Mucosa of rectum (tissue), 2 donors: Measurements from ENCODE around the gene TPP1.

Experiments used
- H3K27ac ChIP-seq, 2 donors: one replicate each; pipeline ENCODE4 v1.7.0; 2013; ENCODE audit warnings: inconsistent platforms in 2 of 2, low read depth in 2 of 2, low read length in 2 of 2
- H3K27me3 ChIP-seq, 2 donors: one replicate each; pipeline ENCODE4 v1.7.0; 2013; ENCODE audit warnings: low read length in 2 of 2; ENCODE audit not compliant: control insufficient read depth in 2 of 2, insufficient read depth in 2 of 2
- H3K36me3 ChIP-seq, 2 donors: one replicate each; pipeline ENCODE4 v1.7.0; 2013; ENCODE audit warnings: low read length in 2 of 2; ENCODE audit not compliant: control insufficient read depth in 2 of 2, insufficient read depth in 2 of 2
- H3K4me1 ChIP-seq, 2 donors: one replicate each; pipeline ENCODE4 v1.7.0; 2013; ENCODE audit warnings: low read length in 2 of 2, mild to moderate bottlenecking in 1 of 2; ENCODE audit not compliant: control insufficient read depth in 2 of 2, insufficient read depth in 2 of 2
- H3K4me3 ChIP-seq, 2 donors: one replicate each; pipeline ENCODE4 v1.7.0; 2013; ENCODE audit warnings: low read length in 2 of 2
- H3K9ac ChIP-seq, 2 donors: one replicate each; pipeline ENCODE4 v1.7.0; 2013; ENCODE audit warnings: low read length in 2 of 2, low read depth in 1 of 2, mild to moderate bottlenecking in 1 of 2
- H3K9me3 ChIP-seq, 2 donors: one replicate each; pipeline ENCODE4 v1.7.0; 2013; ENCODE audit warnings: low read length in 2 of 2; ENCODE audit not compliant: control insufficient read depth in 2 of 2
- donor health status: healthy.
- donor health status: Normal muscosa, but diverticular disease.

TPP1 gene

GRCh38 chr11:6637871-6638270, 18.6 kb upstream of the TPP1 start:
- Histone ChIP-seq H3K27me3 (no peaks in the 10 kb centered on the region), H3K4me3 (no peak overlapping the region), H3K9me3 (no peaks in the 10 kb centered on the region), H3K4me1 (peaks cover 14 to 19% of the 10 kb centered on the region in 2 donors), H3K27ac (no peak overlapping the region), H3K36me3 (peaks cover 0 to 2% of the 10 kb centered on the region in 2 donors), H3K9ac (no peak overlapping the region)

- no peak overlapping the region for H3K4me3 ChIP-seq
- H3K9me3 ChIP-seq = no peaks in the 10 kb centered on the region
- peaks cover 14 to 19% of the 10 kb centered on the region in 2 donors for H3K4me1 ChIP-seq
- H3K36me3 ChIP-seq = peaks cover 0 to 3% of the 10 kb centered on the region in 2 donors
- H3K9ac ChIP-seq = no peak overlapping the region
- no peaks in the 10 kb centered on the region for H3K27me3 ChIP-seq
- no peak overlapping the region for H3K27ac ChIP-seq
Measured at GRCh38 chr11:6636480-6636879, 17.3 kb upstream of the TPP1 start.

- H3K27me3 ChIP-seq = no peaks in the 10 kb centered on the region
- peak overlapping the region in 1 of 2 donors; percentile 2 for H3K9ac ChIP-seq
- peaks cover 0 to 3% of the 10 kb centered on the region in 2 donors for H3K36me3 ChIP-seq
- peaks cover 14 to 19% of the 10 kb centered on the region in 2 donors for H3K4me1 ChIP-seq
- H3K9me3 ChIP-seq = no peaks in the 10 kb centered on the region
- H3K27ac ChIP-seq = peak overlapping the region; percentile 44 to 49
- no peak overlapping the region for H3K4me3 ChIP-seq
Measured at GRCh38 chr11:6635082-6635932, 16.1 kb upstream of the TPP1 start.

- Histone ChIP-seq H3K36me3 (peaks cover 0 to 3% of the 10 kb centered on the region in 2 donors), H3K27ac (no peak overlapping the region), H3K27me3 (no peaks in the 10 kb centered on the region), H3K9me3 (no peaks in the 10 kb centered on the region), H3K4me3 (no peak overlapping the region), H3K4me1 (peaks cover 14 to 19% of the 10 kb centered on the region in 2 donors), H3K9ac (peak overlapping the region in 1 of 2 donors; percentile 2)
Measured at GRCh38 chr11:6634534-6634933, 15.3 kb upstream of the TPP1 start.

- Histone ChIP-seq H3K9ac (no peak overlapping the region), H3K27me3 (no peaks in the 10 kb centered on the region), H3K9me3 (no peaks in the 10 kb centered on the region), H3K4me1 (peaks cover 14 to 19% of the 10 kb centered on the region in 2 donors), H3K4me3 (no peak overlapping the region), H3K36me3 (peaks cover 0 to 7% of the 10 kb centered on the region in 2 donors), H3K27ac (no peak overlapping the region)
Measured at GRCh38 chr11:6633422-6634408, 14.5 kb upstream of the TPP1 start.

- no peak overlapping the region for H3K27ac ChIP-seq
- no peak overlapping the region for H3K9ac ChIP-seq
- H3K4me1 ChIP-seq = peaks cover 12 to 14% of the 10 kb centered on the region in 2 donors
- H3K9me3 ChIP-seq = no peaks in the 10 kb centered on the region
- no peak overlapping the region for H3K4me3 ChIP-seq
- no peaks in the 10 kb centered on the region for H3K27me3 ChIP-seq
- peaks cover 0 to 10% of the 10 kb centered on the region in 2 donors for H3K36me3 ChIP-seq
Measured at GRCh38 chr11:6632116-6633073, 13.2 kb upstream of the TPP1 start.

- Histone ChIP-seq H3K27ac (no peak overlapping the region), H3K4me3 (no peak overlapping the region), H3K9me3 (no peaks in the 10 kb centered on the region), H3K36me3 (peaks cover 0 to 10% of the 10 kb centered on the region in 2 donors), H3K27me3 (no peaks in the 10 kb centered on the region), H3K4me1 (peaks cover 12 to 14% of the 10 kb centered on the region in 2 donors), H3K9ac (no peak overlapping the region)
Measured at GRCh38 chr11:6631361-6631890, 12.2 kb upstream of the TPP1 start.

- Histone ChIP-seq H3K4me1 (peaks cover 10 to 12% of the 10 kb centered on the region in 2 donors), H3K27me3 (no peaks in the 10 kb centered on the region), H3K36me3 (peaks cover 0 to 10% of the 10 kb centered on the region in 2 donors), H3K9me3 (no peaks in the 10 kb centered on the region), H3K9ac (no peak overlapping the region), H3K27ac (no peak overlapping the region), H3K4me3 (peak overlapping the region; percentile 13 to 19)
Measured at GRCh38 chr11:6630632-6631291, 11.5 kb upstream of the TPP1 start.
